ENCODE measurements around the gene PPARG. TPM values are rescaled to one million over a fixed set of nuclear protein-coding genes. Genes with fewer than 3 reads are reported as not detected.
"Not testable (repeated sequence)": the region's sequence is repeated elsewhere in the genome, so short reads cannot be mapped to it uniquely, and the experiment has no call there.

The PPARG gene
- 7.4 TPM for total RNA-seq

DNA sequence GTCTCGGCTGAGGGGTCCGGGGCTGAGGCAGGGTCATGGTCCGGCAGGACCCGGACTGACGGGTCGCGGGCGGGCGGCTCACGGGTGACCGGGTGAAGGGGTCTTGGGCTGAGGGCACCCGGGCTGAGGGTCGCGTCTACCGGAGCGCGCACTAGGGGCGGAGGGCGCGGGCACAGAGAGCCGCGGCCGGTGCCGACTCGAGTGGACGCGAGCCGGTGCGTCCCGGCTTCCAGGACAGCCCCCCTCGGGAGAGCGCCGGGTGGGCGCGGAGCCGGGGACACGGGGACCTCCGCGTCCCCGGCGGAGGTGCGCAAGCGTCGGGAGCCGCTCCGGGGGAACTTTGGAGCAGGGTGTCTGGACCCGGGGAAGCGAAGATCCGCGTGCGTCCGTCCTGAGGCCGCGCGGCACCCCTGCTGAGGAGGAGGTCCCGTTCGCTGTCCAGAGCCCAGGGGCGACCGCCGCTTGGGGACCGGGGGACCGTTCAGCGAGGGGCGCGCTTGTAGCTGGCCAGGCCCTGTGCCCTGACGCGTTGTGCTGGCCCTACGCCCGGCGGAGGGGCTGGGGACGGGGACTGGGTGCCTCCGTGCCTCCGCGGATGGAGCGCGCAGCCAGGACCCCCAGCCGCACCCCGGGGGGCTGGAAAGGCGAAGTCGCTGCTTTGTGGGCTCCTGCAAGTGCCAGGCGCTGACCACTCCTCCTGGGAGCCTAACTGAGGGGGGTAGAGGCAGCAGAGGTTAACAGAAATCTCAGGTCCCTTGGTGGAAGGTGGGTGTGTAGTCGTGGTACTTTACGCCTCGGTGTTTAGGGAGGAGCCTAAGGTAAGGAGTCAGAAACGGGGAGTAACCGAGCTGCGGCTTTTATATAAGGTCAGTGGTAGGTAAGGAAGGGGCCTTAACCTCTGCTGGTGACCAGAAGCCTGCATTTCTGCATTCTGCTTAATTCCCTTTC lies at the start of gene PPARG:
TSS of gene PPARG (plus strand) at position 889 of the 948 bp plus-strand sequence. CDS start 90,642 bp downstream, outside the sequence.
- DNase-seq (ENCODE audit: low spot score) (peak; percentile 62), ATAC-seq (peak; percentile 65)

DNA sequence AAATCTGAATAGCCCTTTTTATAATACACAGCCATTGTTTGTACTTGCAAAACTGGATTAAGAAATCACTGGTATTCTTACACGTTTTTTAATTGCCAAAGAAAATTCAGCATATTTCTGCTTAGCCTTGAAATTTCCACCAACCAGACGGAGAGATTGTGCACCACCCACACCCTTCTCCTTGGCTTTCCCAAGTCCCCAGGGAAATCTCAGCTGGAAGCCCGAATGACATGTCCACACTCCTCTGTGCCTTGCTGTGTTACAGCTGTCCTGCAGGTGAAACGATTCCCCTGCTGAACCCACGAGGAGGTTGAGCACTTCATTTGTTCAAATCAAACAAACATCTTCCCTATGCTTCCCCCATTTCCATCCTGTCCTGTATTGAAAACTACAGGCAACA lies 49.6 kb upstream of the PPARG start:
- ATAC-seq, result no peak
- DNase-seq (ENCODE audit: low spot score), result no peak

- ATAC-seq, result no peak
- no peak for DNase-seq (ENCODE audit: low spot score)
Observed at GRCh38 chr3:12242772-12243171, 46.1 kb upstream of the PPARG start.

DNA sequence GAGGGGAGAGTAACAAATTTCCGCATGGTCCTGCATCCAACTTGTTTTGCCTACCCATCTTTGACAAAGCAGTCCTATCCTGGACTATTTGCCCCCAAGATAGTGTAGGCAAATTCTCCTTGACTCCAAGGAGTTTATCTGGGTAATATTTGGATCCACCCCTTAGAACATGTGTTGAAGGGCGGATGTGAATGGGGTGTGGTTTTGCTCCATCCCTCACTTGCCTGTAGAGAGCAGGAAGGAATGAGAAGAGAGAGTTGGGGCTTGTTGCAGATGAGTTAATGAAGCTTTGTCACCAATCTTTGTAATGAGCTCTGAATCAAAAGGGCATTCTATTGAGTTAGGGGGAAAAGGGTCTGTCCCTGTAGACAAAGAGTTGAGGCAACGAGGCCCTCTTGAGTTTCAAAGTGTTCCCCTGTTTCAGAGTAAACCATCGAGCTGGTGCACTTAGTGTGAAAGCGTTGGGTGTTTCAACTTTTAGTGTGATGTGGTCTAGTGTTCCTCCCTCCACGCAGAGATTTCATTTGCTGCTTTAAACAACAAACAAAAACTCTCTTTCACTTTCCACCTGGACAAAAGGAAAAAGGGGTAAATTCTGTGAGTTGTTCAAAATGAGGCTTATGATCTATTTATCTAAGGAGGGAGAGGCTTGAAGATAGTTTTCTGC lies 42.2 kb upstream of the PPARG start:
- DNase-seq (ENCODE audit: low spot score) (no peak), ATAC-seq (no peak)

DNA sequence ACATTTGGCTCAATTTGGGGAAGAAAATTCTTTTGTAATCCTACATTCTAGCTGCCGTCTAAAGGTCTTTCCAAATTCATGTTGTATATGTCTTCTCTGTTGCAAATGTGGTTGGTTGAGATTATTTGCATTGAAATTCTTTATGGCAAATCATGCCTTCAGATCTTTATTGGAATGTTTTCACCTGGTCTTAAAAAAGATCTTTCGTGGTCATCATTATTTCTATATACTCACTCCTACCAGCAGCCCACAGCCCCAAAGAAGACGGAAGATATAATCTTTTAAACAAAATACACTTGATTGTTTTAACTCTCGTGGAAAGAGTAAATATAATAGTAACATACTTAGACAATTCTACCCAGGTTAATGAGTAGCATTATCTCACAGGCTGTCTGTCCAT lies 41.5 kb upstream of the PPARG start:
- no peak for DNase-seq (ENCODE audit: low spot score)
- no peak for ATAC-seq

- no peak for DNase-seq (ENCODE audit: low spot score)
- no peak for ATAC-seq
Observed at GRCh38 chr3:12249519-12249918, 39.4 kb upstream of the PPARG start.

- no peak for ATAC-seq
- no peak for DNase-seq (ENCODE audit: low spot score)
Observed at GRCh38 chr3:12252889-12253288, 36.0 kb upstream of the PPARG start.

GRCh38 chr3:12253516-12254343 lies 35.1 kb upstream of the PPARG start:
- ATAC-seq, result no peak

GRCh38 chr3:12255393-12255792 lies 33.5 kb upstream of the PPARG start:
- peak; percentile 99 for ATAC-seq
- DNase-seq (ENCODE audit: low spot score), result no peak

More at GRCh38 chr3:12253516-12254343, 35.1 kb upstream of the PPARG start:
- DNase-seq (ENCODE audit: low spot score), result no peak

GRCh38 chr3:12258911-12259310 lies 30.0 kb upstream of the PPARG start:
- DNase-seq (ENCODE audit: low spot score), result no peak
- no peak for ATAC-seq

GRCh38 chr3:12262173-12262572 lies 26.7 kb upstream of the PPARG start:
- not testable (repeated sequence) for ATAC-seq; DNase-seq (ENCODE audit: low spot score)

DNA sequence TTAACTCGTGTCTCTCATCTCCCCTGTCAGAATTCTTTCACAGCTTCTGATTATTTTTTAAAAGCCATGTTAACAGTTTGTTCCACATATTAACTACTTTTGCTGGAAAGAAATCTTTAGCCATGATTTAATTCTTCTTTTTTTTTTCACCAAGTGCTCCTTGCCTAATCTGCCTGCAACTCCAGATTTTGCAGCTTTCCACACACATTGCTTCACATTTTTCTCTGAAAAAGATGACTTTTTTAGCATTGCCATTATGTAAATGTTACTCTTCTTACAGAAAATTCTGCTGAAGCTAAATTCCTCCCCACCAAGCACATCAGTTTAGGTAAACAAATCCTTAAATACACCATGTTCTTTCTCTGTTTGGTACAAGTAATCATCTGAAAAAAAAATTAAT lies 23.4 kb upstream of the PPARG start:
- no peak for ATAC-seq
- DNase-seq (ENCODE audit: low spot score), result no peak

DNA sequence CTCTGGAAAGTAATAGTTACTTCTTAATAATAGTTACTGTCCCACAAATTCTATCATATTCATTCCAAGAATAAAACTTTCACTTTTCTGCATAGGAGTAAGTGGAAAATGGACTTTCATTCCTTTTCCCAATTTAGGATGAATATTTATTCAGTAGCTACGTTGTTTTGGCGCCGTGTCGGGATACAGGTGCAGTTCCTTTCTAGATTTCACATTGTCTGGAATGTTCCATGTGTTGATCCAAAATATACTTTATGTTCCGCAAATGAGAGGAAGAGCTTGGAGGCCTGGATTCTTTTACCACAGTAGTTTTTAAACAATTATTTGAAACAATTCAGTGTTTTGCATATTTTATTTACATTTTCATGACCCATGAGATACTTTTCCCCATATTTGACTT lies 22.8 kb upstream of the PPARG start:
- no peak for DNase-seq (ENCODE audit: low spot score)
- ATAC-seq, result no peak

DNA sequence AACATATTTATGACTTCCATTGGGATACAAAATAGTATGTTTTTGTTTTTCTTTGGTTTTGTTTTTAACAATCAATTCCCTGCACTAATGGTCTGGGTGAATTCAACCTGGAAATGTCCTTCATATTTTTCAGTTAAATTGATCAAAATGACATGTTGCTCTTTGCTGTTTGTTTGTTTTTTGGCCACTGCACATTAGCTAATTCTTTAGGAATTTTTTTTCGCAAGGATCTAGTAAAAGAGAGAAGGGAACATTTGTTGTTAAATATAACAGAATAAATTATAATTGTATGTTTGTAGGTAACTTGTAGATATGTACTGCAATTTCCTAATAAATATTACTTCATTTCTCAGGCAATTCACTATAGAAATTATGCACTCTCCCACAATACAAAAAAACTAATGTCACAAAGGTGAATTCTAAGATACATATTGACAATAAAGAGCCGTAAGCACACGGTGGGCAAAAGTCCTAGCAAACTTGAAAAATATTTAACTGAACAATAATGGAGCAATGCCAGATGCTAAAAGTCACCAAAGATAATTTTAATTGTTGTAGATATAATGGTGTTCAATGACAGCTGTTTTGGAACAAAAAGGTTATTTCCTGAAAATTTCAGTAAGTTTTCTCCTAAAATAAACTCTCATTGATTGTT lies 21.4 kb upstream of the PPARG start:
- DNase-seq (ENCODE audit: low spot score), result no peak
- ATAC-seq, result no peak

DNA sequence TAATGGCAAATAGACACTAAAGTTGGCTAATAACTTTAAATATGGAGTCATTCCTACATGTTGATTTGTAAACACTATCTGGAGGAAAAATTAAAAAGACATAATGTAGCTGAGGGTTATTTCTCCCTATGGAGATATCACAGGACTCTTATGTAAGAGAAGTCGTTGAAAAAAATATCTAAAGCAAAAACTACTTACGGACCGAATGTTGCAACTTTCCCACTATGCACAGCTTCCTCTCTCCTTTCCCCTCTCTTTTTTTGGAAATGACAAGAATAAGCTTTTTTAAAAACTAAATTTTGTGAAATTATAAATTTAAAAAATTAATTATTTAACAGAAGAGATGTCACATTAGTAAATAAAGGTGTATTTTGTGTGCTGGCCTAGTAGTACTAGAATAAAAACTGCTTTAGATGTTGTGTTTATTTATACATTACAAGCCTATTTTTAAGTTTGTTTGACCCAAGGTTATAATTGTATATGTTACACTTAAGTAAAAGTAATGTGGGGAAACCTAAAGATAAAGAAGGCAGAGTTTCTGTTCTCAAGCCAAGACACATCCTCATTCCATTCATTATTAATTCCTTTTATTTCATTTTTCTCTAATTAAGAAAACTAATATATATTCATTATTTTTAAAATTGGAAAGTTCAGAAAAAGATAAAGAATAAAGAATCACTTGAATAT lies 20.7 kb upstream of the PPARG start:
- DNase-seq (ENCODE audit: low spot score) (no peak), ATAC-seq (no peak)

- no peak for DNase-seq (ENCODE audit: low spot score)
- no peak for ATAC-seq
Observed at GRCh38 chr3:12270976-12271375, 17.9 kb upstream of the PPARG start.

- ATAC-seq, result no peak
- no peak for DNase-seq (ENCODE audit: low spot score)
Observed at GRCh38 chr3:12273045-12273695, 15.7 kb upstream of the PPARG start.

- DNase-seq (ENCODE audit: low spot score) (no peak), ATAC-seq (no peak)
Observed at GRCh38 chr3:12275974-12276650, 12.8 kb upstream of the PPARG start.

- DNase-seq (ENCODE audit: low spot score); ATAC-seq: not testable (repeated sequence)
Observed at GRCh38 chr3:12276827-12277226, 12.0 kb upstream of the PPARG start.

Data from left lobe of liver (tissue), 2 donors.